GM18502 (cell line): ENCODE measurements around the gene RHBDL2.
"Not testable (repeated sequence)": the region's sequence is repeated elsewhere in the genome, so short reads cannot be mapped to it uniquely, and the experiment has no call there.

Experiments
- ATAC-seq: cut with Tn5 transposase; IDR thresholded peaks from one replicate; pipeline ENCODE4 v1.9.1; 2021; ENCODE audit warnings: mild to moderate bottlenecking; ENCODE audit not compliant: unreplicated experiment, poor library complexity

The RHBDL2 gene

GRCh38 chr1:38888423-38889333 lies 53.0 kb downstream of the RHBDL2 start:
- ATAC-seq, result no peak

GRCh38 chr1:38885092-38885491 lies 56.5 kb downstream of the RHBDL2 start:
- ATAC-seq, result no peak

GRCh38 chr1:38881487-38881886 lies 60.1 kb downstream of the RHBDL2 start, which contains the start of gene GJA9:
Gene GJA9, minus strand, starts transcription at chr1:38881587. Its CDS starts 5,489 bp downstream, at chr1:38876098.
- no peak for ATAC-seq

GRCh38 chr1:38875811-38876210 lies 65.8 kb downstream of the RHBDL2 start:
- ATAC-seq, result no peak

GRCh38 chr1:38873027-38873969 lies 68.3 kb downstream of the RHBDL2 start, which contains the start of gene MYCBP:
Gene MYCBP, minus strand, starts transcription at chr1:38873348. Its CDS starts 43 bp downstream, at chr1:38873305.
- ATAC-seq, result peak; percentile 97

- peak; percentile 27 for ATAC-seq
These were observed 69.1 kb downstream of the RHBDL2 start for GRCh38 chr1:38872401-38873026.

GRCh38 chr1:38870996-38871395 lies 70.6 kb downstream of the RHBDL2 start:
- no peak for ATAC-seq

- no peak for ATAC-seq
These were observed 74.4 kb downstream of the RHBDL2 start for GRCh38 chr1:38867208-38867607.

GRCh38 chr1:38865112-38865715 lies 76.4 kb downstream of the RHBDL2 start:
- no peak for ATAC-seq

- ATAC-seq, result no peak
These were observed 81.2 kb downstream of the RHBDL2 start for GRCh38 chr1:38860454-38860795.

GRCh38 chr1:38859561-38860453 lies 81.8 kb downstream of the RHBDL2 start, which contains the start of gene RRAGC:
Gene RRAGC, minus strand, starts transcription at chr1:38859772. Its CDS starts 126 bp downstream, at chr1:38859646.
- ATAC-seq, result peak; percentile 96

GRCh38 chr1:38858833-38859560 lies 82.6 kb downstream of the RHBDL2 start:
- peak; percentile 34 for ATAC-seq

GRCh38 chr1:38852780-38853179 lies 88.8 kb downstream of the RHBDL2 start:
- ATAC-seq, result peak; percentile 53

GRCh38 chr1:38848071-38848470 lies 93.6 kb downstream of the RHBDL2 start:
- no peak for ATAC-seq

GRCh38 chr1:38846210-38846609 lies 95.4 kb downstream of the RHBDL2 start:
- ATAC-seq, result no peak

GRCh38 chr1:38845088-38845487 lies 96.5 kb downstream of the RHBDL2 start:
- not testable (repeated sequence) for ATAC-seq

- no peak for ATAC-seq
These were observed 101.3 kb downstream of the RHBDL2 start for GRCh38 chr1:38840281-38840680.

- ATAC-seq, result no peak
These were observed 102.3 kb downstream of the RHBDL2 start for GRCh38 chr1:38839363-38839762.
